GM12873 (cell line): ENCODE data around the gene NOP16.

Experiments used
- CTCF ChIP-seq: IDR thresholded peaks from 2 replicates; pipeline ENCODE4 v1.5.1; 2012; ENCODE audit warnings: low read depth, mild to moderate bottlenecking, moderate library complexity, low read length, control low read depth; ENCODE audit not compliant: insufficient read depth; ENCODE audit errors: missing control alignments

NOP16 gene

GRCh38 chr5:176408590-176408989 lies 20.2 kb upstream of the NOP16 start:
- TF ChIP-seq CTCF, result no peak

GRCh38 chr5:176407456-176408251 lies 19.3 kb upstream of the NOP16 start:
- TF ChIP-seq CTCF, result no peak

- TF ChIP-seq CTCF, result no peak
Observed at GRCh38 chr5:176406436-176407052, 18.1 kb upstream of the NOP16 start.

GRCh38 chr5:176405656-176406435 lies 17.4 kb upstream of the NOP16 start:
- TF ChIP-seq CTCF, result peak; percentile 13

GRCh38 chr5:176401281-176402205 lies 13.1 kb upstream of the NOP16 start:
- no peak for TF ChIP-seq CTCF

- TF ChIP-seq CTCF, result no peak
Observed at GRCh38 chr5:176400382-176401156, 12.2 kb upstream of the NOP16 start.
